Testis (tissue), 2 donors: ENCODE data around the gene PFN3.

ENCODE experiments used
- CTCF ChIP-seq, 3 experiments: fragments of 450-650 bp in 2 of 3; fragments of 200-600 bp in 1 of 3; sonication (generic) in 1 of 3; IDR thresholded peaks; one replicate each; pipeline ENCODE4 v1.5.1; 2016 to 2019; ENCODE audit warnings: antibody characterized with exemption in 3 of 3, mild to moderate bottlenecking in 2 of 3, moderate library complexity in 1 of 3
- POLR2A ChIP-seq: fragments of 450-650 bp; IDR thresholded peaks from one replicate; pipeline ENCODE4 v1.6.1; 2017; ENCODE audit warnings: antibody characterized with exemption, mild to moderate bottlenecking, moderate library complexity

DNA sequence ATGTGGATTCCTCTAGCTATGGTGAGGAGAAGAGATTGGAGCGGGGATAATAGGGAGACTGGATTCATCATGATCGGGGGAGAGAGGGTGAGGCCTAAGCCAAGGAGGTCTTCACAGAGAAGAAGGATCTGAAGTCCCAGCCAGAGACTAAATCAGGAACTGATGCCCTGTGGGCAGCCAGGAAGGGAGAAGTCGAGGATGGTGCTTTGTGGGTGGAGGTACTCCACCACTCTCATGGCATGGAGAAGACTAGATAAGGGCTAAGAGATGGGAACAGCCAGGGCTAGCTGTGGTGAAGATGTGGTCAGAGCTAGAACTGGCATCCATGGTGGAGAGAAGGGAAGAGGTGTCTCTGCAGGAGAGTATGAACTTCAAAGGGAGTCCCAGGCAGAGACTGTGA lies 45.8 kb downstream of the PFN3 start:
- no peak for TF ChIP-seq CTCF (IDR thresholded peaks at IDR 0.05)
- TF ChIP-seq POLR2A, result no peak
